Measurements from ENCODE around the gene SIMC1. TPM values are rescaled to one million over a fixed set of nuclear protein-coding genes. Genes with fewer than 3 reads are reported as not detected.
"Not testable (repeated sequence)": the region's sequence is repeated elsewhere in the genome, so short reads cannot be mapped to it uniquely, and the experiment has no call there.

SIMC1 gene
- polyA plus RNA-seq, 1 of the 3 experiments (the other 2 are of a cell fraction) = 12.4 TPM

DNA sequence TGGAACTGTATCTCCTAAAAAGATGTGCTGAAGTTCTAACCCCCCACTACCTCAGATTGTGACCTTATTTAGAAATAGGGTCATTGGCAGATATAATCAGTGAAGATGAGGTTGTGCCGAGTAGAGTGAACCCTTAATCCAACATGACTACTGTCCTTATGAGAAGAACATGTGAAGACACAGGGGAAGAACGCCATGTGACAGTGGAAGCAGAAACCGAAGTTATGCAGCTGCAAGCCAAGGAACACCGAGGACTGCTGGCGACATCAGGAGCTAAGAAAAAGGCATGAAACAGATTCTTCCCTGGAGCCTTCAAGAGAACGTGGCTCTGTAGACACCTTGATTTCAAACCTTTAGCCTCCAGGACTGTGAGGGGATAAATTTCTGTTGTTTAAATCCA lies 6.8 kb downstream of the SIMC1 start:
- H3K4me3 ChIP-seq (ENCODE audit: low read depth in 2 of 2, low read length in 1 of 2); H3K27me3 ChIP-seq (ENCODE audit: insufficient read depth); CTCF ChIA-PET; H3K36me3 ChIP-seq (replicated peaks in 1 of 2; ENCODE audit: control insufficient read depth in 1 of 2, insufficient read depth in 2 of 2, low read length in 1 of 2); H3F3A ChIP-seq (replicated peaks; ENCODE audit: insufficient read depth); H3K4me2 ChIP-seq; DNase-seq; H3K9me3 ChIP-seq; H3K27ac ChIP-seq (ENCODE audit: low read depth in 2 of 2, low read length in 1 of 2); H4K20me1 ChIP-seq (ENCODE audit: insufficient read depth); H2AFZ ChIP-seq (ENCODE audit: low read depth); H3K9ac ChIP-seq; H3K4me1 ChIP-seq (ENCODE audit: control insufficient read depth in 1 of 2, insufficient read depth in 2 of 2, low read depth in 1 of 2, low read length in 1 of 2); H3K9me2 ChIP-seq; POLR2A ChIA-PET: not testable (repeated sequence)
- 89% methylated on average over 3 of the region's 6 CpGs for WGBS (ENCODE audit: low lambda C conversion rate)
- H3K79me2 ChIP-seq (ENCODE audit: insufficient read depth) = peaks cover 19% of the 10 kb centered on the region

DNA sequence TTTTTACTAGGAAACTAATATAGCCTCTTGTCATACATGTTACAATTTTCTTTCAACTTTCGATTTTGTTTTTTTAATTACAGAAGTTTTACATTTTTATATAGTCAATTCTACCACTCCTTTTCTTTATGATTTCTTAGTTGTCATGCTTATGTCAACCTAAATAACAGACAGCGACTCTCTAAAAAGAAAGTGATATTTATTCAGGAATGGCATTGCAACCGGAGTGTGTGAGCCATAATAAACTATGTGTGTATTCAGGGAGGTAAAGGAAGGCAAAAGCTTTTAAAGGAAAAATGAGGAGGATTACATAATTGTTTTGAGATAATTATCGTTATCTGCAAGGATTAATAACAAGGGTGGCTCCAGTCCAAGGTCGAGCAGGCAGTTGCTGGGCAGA lies 7.3 kb downstream of the SIMC1 start:
- DNase-seq; H3K9me2 ChIP-seq; H4K20me1 ChIP-seq (ENCODE audit: insufficient read depth); H3K27ac ChIP-seq (ENCODE audit: low read depth in 2 of 2, low read length in 1 of 2); H2AFZ ChIP-seq (ENCODE audit: low read depth); H3K4me2 ChIP-seq; CTCF ChIA-PET; H3K27me3 ChIP-seq (ENCODE audit: insufficient read depth); H3K9ac ChIP-seq; H3K36me3 ChIP-seq (replicated peaks in 1 of 2; ENCODE audit: control insufficient read depth in 1 of 2, insufficient read depth in 2 of 2, low read length in 1 of 2); H3K4me3 ChIP-seq (ENCODE audit: low read depth in 2 of 2, low read length in 1 of 2); H3K4me1 ChIP-seq (ENCODE audit: control insufficient read depth in 1 of 2, insufficient read depth in 2 of 2, low read depth in 1 of 2, low read length in 1 of 2); POLR2A ChIA-PET; H3K9me3 ChIP-seq; H3F3A ChIP-seq (replicated peaks; ENCODE audit: insufficient read depth): not testable (repeated sequence)
- WGBS (ENCODE audit: low lambda C conversion rate) = 74% methylated on average over 5 of the region's 5 CpGs
- H3K79me2 ChIP-seq (ENCODE audit: insufficient read depth) = peaks cover 23% of the 10 kb centered on the region

DNA sequence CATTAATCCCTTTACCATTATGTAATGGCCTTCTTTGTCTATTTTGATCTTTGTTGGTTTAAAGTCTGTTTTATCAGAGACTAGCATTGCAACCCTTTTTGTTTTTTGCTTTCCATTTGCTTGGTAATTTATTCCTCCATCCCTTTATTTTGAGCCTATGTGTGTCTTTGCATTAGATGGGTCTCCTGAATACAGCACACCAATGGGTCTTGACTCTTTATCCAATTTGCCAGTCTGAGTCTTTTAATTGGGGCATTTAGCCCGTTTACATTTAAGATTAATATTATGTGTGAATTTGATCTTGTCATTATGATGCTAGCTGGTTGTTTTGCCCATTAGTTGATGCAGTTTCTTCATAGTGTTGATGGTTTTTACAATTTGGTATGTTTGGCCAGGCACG lies 12.5 kb downstream of the SIMC1 start:
- WGBS (ENCODE audit: low lambda C conversion rate) = 89% methylated on average over 2 of the region's 2 CpGs
- H3F3A ChIP-seq (replicated peaks; ENCODE audit: insufficient read depth); H3K9me2 ChIP-seq; POLR2A ChIA-PET; H3K27me3 ChIP-seq (ENCODE audit: insufficient read depth); H3K9me3 ChIP-seq; H3K4me2 ChIP-seq; DNase-seq; CTCF ChIA-PET; H3K9ac ChIP-seq; H3K36me3 ChIP-seq (replicated peaks in 1 of 2; ENCODE audit: control insufficient read depth in 1 of 2, insufficient read depth in 2 of 2, low read length in 1 of 2); H3K27ac ChIP-seq (ENCODE audit: low read depth in 2 of 2, low read length in 1 of 2); H3K4me1 ChIP-seq (ENCODE audit: control insufficient read depth in 1 of 2, insufficient read depth in 2 of 2, low read depth in 1 of 2, low read length in 1 of 2); H4K20me1 ChIP-seq (ENCODE audit: insufficient read depth); H2AFZ ChIP-seq (ENCODE audit: low read depth); H3K4me3 ChIP-seq (ENCODE audit: low read depth in 2 of 2, low read length in 1 of 2): not testable (repeated sequence)
- H3K79me2 ChIP-seq (ENCODE audit: insufficient read depth) = peaks cover 29% of the 10 kb centered on the region

DNA sequence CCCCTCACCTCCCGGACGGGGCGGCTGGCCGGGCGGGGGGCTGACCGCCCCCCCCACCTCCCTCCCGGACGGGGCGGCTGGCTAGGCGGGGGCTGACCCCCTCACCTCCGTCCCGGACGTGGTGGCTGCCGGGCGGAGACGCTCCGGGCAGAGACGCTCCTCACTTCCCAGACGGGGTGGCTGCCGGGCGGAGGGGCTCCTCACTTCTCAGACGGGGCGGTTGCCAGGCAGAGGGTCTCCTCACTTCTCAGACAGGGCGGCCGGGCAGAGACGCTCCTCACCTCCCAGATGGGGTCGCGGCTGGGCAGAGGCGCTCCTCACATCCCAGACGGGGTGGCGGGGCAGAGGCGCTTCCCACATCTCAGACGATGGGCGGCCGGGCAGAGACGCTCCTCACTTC lies 13.9 kb downstream of the SIMC1 start:
- H3K27ac ChIP-seq (ENCODE audit: low read depth in 2 of 2, low read length in 1 of 2); H3K4me1 ChIP-seq (ENCODE audit: control insufficient read depth in 1 of 2, insufficient read depth in 2 of 2, low read depth in 1 of 2, low read length in 1 of 2); H3K4me2 ChIP-seq; H3K36me3 ChIP-seq (replicated peaks in 1 of 2; ENCODE audit: control insufficient read depth in 1 of 2, insufficient read depth in 2 of 2, low read length in 1 of 2); H3F3A ChIP-seq (replicated peaks; ENCODE audit: insufficient read depth); H2AFZ ChIP-seq (ENCODE audit: low read depth); H3K9me3 ChIP-seq; CTCF ChIA-PET; POLR2A ChIA-PET; H3K9ac ChIP-seq; DNase-seq; H3K27me3 ChIP-seq (ENCODE audit: insufficient read depth); H3K9me2 ChIP-seq; H4K20me1 ChIP-seq (ENCODE audit: insufficient read depth); H3K4me3 ChIP-seq (ENCODE audit: low read depth in 2 of 2, low read length in 1 of 2): not testable (repeated sequence)
- 94% methylated on average over 3 of the region's 36 CpGs for WGBS (ENCODE audit: low lambda C conversion rate)
- H3K79me2 ChIP-seq (ENCODE audit: insufficient read depth) = peaks cover 29% of the 10 kb centered on the region; the same call in 1 of the 2 replicates

DNA sequence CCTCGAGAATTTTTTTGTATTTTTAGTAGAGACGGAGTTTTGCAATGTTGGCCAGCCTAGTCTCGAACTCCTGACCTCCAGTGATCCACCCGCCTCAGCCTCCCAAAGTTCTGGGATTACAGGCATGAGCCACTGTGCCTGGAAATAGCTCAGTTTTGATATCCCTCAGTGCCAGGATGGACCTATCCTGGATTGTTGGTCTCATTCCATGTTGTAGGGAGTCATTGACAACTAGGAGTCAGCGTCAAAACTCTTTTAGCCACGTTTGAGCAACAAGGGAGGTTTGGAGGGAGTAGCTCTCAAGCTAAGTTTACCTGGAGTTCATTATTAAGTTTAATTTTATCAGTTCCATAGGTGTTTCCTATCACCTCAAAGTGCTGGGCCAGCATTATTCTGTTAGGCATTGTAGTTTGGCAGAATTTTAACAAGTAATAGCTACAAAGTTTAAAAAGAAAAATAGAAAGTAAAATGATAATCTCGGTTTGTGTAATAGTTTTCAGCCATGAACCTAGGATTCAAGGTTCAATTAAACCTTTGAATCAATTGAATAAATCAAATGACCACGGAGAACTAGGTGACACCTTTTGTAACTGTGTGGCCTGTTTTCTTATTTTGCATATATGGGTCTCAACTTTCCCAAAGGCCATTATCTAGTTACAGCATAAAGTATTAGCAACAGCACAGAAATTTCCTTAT lies 15.3 kb downstream of the SIMC1 start:
- H3K36me3 ChIP-seq (replicated peaks in 1 of 2; ENCODE audit: control insufficient read depth in 1 of 2, insufficient read depth in 2 of 2, low read length in 1 of 2); H3K27me3 ChIP-seq (ENCODE audit: insufficient read depth); H3K27ac ChIP-seq (ENCODE audit: low read depth in 2 of 2, low read length in 1 of 2); H3K9me2 ChIP-seq; H3K9me3 ChIP-seq; H3K4me3 ChIP-seq (ENCODE audit: low read depth in 2 of 2, low read length in 1 of 2); CTCF ChIA-PET; H2AFZ ChIP-seq (ENCODE audit: low read depth); H3K9ac ChIP-seq; H3K4me2 ChIP-seq; H4K20me1 ChIP-seq (ENCODE audit: insufficient read depth); POLR2A ChIA-PET; DNase-seq; H3F3A ChIP-seq (replicated peaks; ENCODE audit: insufficient read depth); H3K4me1 ChIP-seq (ENCODE audit: control insufficient read depth in 1 of 2, insufficient read depth in 2 of 2, low read depth in 1 of 2, low read length in 1 of 2): not testable (repeated sequence)
- peaks cover 22% of the 10 kb centered on the region; the same call in 1 of the 2 replicates for H3K79me2 ChIP-seq (ENCODE audit: insufficient read depth)
- WGBS (ENCODE audit: low lambda C conversion rate) = 97% methylated on average over 8 of the region's 8 CpGs

DNA sequence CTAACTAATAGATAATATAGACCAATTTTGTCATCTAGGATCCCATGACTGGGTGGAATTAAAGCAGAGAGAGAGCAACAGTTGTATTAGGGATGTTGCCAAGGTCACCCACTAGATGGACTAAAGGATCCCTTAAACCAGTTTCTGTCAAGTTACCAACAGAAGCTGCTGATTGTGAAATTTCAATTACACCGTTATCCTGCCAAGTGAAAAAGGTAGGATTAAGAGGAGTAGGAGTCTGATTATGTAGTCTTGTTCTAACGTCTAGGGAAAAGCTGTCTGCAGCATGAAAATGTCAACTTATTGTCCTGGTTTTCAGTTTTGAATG lies 15.8 kb downstream of the SIMC1 start:
- POLR2A ChIA-PET; H3K4me1 ChIP-seq (ENCODE audit: control insufficient read depth in 1 of 2, insufficient read depth in 2 of 2, low read depth in 1 of 2, low read length in 1 of 2): not testable (repeated sequence)

More for the DNA sequence above, 15.8 kb downstream of the SIMC1 start:
- H3K4me3 ChIP-seq (ENCODE audit: low read depth in 2 of 2, low read length in 1 of 2); H3K9me2 ChIP-seq; H3F3A ChIP-seq (replicated peaks; ENCODE audit: insufficient read depth); DNase-seq; H3K36me3 ChIP-seq (replicated peaks in 1 of 2; ENCODE audit: control insufficient read depth in 1 of 2, insufficient read depth in 2 of 2, low read length in 1 of 2); H3K27me3 ChIP-seq (ENCODE audit: insufficient read depth); H4K20me1 ChIP-seq (ENCODE audit: insufficient read depth); H3K9ac ChIP-seq; H3K9me3 ChIP-seq; H2AFZ ChIP-seq (ENCODE audit: low read depth); CTCF ChIA-PET; H3K4me2 ChIP-seq; H3K27ac ChIP-seq (ENCODE audit: low read depth in 2 of 2, low read length in 1 of 2): not testable (repeated sequence)
- peaks cover 19% of the 10 kb centered on the region; the same call in 1 of the 2 replicates for H3K79me2 ChIP-seq (ENCODE audit: insufficient read depth)
- WGBS (ENCODE audit: low lambda C conversion rate) = 86% methylated on average over 1 of the region's 2 CpGs

All from SK-N-SH (cell line).